ENCODE results near the gene RINT1.

The RINT1 gene

GRCh38 chr7:105600720-105601550 lies 68.9 kb downstream of the RINT1 start:
- DNase-seq: no peak

GRCh38 chr7:105602325-105603305 lies 70.6 kb downstream of the RINT1 start:
- no peak for DNase-seq

- DNase-seq: no peak
These were observed 78.3 kb downstream of the RINT1 start for GRCh38 chr7:105610165-105610930.

- no peak for DNase-seq
These were observed 80.1 kb downstream of the RINT1 start for GRCh38 chr7:105611856-105612775.

GRCh38 chr7:105612806-105613205 lies 80.8 kb downstream of the RINT1 start:
- no peak for DNase-seq

GRCh38 chr7:105613611-105614330 lies 81.8 kb downstream of the RINT1 start:
- DNase-seq: no peak

GRCh38 chr7:105614341-105614840 lies 82.4 kb downstream of the RINT1 start:
- DNase-seq: no peak

All from GF-D8 (cell line).